Activated CD4-positive, alpha-beta T cell treated with anti-CD3 and anti-CD28 coated beads, Interleukin-2, amount 50 U/mL, for 1 hour (primary cell): Measurements from ENCODE around the gene WIPF1.

Experiments
- DNase-seq: peaks from one replicate; pipeline ENCODE4 v3.0.0-alpha.2; 2020

Gene WIPF1

GRCh38 chr2:174529916-174530315 is 67.7 kb downstream of the WIPF1 start:
- DNase-seq = no peak

DNA sequence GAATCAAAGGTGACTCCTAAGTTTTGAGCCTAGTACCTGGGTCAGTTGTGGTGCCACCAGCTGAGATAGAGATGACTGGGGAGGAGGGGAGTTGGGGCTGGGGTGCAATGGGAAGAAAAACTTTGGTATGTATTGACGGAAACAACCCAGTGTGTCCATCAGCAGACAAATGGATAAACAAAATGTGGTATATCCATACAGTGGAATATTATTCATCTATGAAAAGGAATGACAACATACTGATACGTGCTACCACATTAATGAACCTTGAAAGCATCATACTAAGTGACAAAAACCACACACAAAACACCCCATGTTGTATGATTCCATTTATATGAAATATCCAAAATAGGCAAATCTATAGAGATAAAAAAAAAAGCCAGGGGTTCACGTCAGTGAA is 69.6 kb downstream of the WIPF1 start:
- no peak for DNase-seq

- no peak for DNase-seq
Measured at GRCh38 chr2:174527101-174527721, 70.4 kb downstream of the WIPF1 start.

- DNase-seq = no peak
Measured at GRCh38 chr2:174524527-174524926, 73.1 kb downstream of the WIPF1 start.

DNA sequence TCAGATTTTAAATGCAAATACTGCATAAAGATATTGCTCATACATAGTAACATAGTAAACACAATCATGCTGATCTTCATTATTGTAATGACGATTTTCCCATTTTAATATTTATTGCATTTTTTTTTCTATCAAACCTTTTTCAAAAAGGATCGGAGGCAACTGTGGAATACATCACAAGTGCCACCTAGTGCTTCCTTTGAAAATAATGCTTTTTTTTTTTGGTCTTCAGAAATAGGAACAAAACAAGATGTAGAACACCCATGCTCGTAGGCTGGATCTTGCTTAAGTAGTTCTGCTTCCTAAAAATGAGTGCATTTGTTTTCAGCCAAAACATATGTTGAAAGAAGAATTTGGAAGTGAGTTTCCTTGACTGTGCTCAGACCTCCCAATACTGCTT is 75.1 kb downstream of the WIPF1 start:
- no peak for DNase-seq

GRCh38 chr2:174518395-174518794 is 79.2 kb downstream of the WIPF1 start:
- no peak for DNase-seq

DNA sequence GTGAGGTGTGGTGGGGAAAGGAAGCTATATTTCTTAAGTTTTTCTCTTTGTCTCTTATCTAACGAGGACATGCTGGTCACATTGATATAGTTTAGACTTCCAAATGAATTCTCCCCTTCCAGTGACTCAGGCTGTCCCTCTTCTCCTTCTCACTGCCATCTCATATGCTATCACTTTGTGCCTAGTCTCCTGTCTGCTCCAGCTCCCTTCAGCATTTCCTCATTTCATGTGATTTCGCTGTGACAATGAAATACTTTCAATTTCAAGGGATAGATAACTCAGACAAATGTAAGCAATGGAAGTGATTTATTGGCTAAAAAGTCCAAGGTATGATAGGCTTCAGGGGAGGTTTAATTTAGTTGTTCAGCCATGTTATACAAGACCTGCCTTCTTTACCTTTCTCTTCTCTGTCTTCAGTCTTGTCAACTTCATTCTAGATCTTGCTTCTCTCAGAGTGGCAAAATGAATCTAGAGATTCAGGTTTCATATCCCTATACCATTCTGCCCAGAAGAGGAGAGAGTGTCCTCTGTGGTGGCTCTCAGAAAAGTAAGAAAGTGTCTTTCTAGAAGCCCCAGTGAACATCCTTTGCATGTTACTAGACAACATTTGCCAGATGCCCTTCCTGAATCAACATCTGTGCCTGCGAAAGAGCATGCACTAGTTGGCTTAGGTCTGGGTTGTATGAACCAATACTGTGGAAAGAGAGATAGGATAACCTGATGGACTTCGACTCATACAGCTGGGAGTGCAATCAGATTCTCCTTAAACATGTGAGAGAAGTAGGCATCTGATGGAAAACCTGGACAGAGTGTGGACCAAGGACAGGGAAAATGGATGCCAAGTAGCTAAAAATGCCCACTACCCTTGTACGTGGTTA is 80.9 kb downstream of the WIPF1 start:
- no peak for DNase-seq

DNA sequence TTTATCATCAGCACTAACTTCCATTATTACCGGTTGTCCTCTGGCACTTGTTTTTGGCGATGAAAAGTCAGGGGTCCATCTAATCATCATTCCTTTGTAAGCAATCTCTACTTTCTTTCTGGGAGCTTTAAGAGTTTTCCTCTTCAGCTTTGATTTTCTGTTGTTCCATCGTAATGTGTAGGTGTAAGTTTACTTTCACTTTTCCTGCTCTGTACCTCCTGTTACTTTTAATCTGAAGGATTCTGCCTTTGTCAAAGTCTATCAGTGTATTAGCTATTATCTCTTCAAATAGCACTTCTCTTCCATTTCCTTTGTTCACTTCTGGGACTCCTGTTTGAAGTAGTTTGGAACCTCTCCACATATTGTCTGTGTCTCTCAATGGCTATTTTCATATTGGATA is 85.3 kb downstream of the WIPF1 start:
- DNase-seq = no peak

DNA sequence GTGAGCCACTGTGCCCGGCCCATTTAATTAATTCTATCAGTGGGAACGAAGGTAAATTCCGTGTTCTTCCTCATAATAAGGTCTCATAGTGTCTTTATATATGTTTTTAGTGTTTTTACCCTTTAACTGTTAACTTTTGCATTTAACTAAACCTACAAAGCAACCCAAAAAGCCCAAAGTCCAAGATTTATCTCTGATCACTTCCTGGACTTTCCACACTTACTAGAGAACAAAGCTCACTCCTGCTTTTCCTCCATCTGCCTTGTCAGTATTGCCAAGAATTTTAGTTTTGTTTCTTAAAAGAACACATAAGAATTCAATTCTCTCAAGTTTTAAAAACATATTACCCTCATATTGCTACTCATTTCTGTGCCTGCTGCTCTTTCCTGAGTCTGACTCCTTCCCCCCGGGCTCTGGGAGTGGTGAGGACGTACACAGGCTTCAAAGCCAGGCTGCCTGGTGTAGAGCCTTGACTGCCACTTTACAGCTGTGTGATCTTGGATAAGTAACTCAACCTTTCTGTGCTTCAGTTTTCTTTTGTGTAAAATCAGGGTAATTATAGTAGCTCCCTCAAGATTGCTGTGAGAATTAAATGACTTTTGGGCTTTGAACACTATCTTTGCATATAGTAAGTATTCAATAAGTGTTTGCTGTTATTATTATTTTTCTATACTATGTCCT is 85.9 kb downstream of the WIPF1 start:
- no peak for DNase-seq

DNA sequence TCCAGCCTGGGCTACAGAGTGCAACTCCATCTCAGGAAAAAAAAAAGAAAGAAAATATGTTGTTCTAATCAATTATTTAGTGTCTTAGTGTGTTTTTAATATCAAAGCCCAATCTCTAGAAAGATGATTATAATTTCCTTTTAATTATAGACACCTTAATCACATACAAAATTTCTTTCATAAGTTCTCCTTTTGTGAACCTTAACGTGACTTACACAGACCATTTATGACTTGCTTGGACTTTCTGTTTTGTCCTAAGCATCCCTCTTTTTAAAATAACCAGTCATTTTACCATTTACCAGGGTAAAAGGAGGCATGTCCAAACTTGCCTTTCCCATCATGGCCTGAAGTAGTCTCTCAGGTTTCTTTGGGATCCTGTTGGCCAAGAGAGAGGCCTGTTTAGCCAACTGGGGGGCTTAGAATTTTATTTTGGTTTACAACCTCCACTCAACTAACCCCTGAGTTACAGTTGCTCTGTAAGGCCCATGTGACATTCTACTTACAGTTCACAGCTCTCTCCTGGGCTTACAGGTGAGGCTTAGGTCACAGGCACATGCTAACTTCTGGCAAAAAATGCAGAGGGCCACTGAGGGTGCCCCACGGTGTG is 86.9 kb downstream of the WIPF1 start:
- DNase-seq = no peak
